ENCODE results near the gene KCND2. TPM values are rescaled to one million over a fixed set of nuclear protein-coding genes. Genes with fewer than 3 reads are reported as not detected.

Gene KCND2
- total RNA-seq, 1 experiment from 2014 or later, result 0.33 TPM

- Histone ChIP-seq H3K4me1 (ENCODE audit: insufficient read depth, low read length) (no peaks in the 10 kb centered on the region), H3K9ac (ENCODE audit: low read length) (no peak overlapping the region), H4K20me1 (ENCODE audit: low read length) (no peaks in the 10 kb centered on the region), H3K27me3 (ENCODE audit: low read length) (no peaks in the 10 kb centered on the region), H3K9me2 (replicated peaks; ENCODE audit: low read length) (no peaks in the 10 kb centered on the region), H3K4me2 (ENCODE audit: low read length) (no peak overlapping the region), H3K36me3 (ENCODE audit: low read depth, low read length) (no peaks in the 10 kb centered on the region), H3K79me2 (ENCODE audit: low read length) (no peaks in the 10 kb centered on the region), H3K9me3 (ENCODE audit: low read length) (no peaks in the 10 kb centered on the region), H2AFZ (ENCODE audit: low read length) (no peak overlapping the region), H3K27ac (ENCODE audit: low read length) (no peak overlapping the region), H3F3A (ENCODE audit: low read length, unreplicated experiment) (no peaks in the 10 kb centered on the region), H3K4me3 (ENCODE audit: low read length) (no peak overlapping the region)
- intact Hi-C loops (cut with micrococcal nuclease), result no loop called here
- no peak for DNase-seq
- peak; percentile 45 for ATAC-seq
- ChIA-PET POLR2A (ENCODE audit: unreplicated experiment) (no interaction called here), CTCF (no interaction called here)
- BruUV-seq (replicated peaks), result no TSS peak
- TF ChIP-seq CTCF (conservative IDR thresholded peaks at IDR 0.05; ENCODE audit: low read depth, low read length) (no peak), EZH2 (IDR thresholded peaks at IDR 0.05; ENCODE audit: low read length, unreplicated experiment) (no peak), EZH2phosphoT487 (IDR thresholded peaks at IDR 0.05; ENCODE audit: borderline replicate concordance, low read length) (no peak)
Measured at GRCh38 chr7:120373174-120373573, 100.2 kb downstream of the KCND2 start.

- Histone ChIP-seq H4K20me1 (ENCODE audit: low read length) (no peaks in the 10 kb centered on the region), H3K4me1 (ENCODE audit: insufficient read depth, low read length) (no peaks in the 10 kb centered on the region), H3K79me2 (ENCODE audit: low read length) (no peaks in the 10 kb centered on the region), H3K4me2 (ENCODE audit: low read length) (no peak overlapping the region), H3K9me2 (replicated peaks; ENCODE audit: low read length) (0 out of 2 replicates have a peak, but pooled peaks cover 3% of the 10 kb centered on the region), H3K9ac (ENCODE audit: low read length) (no peak overlapping the region), H3K27me3 (ENCODE audit: low read length) (no peaks in the 10 kb centered on the region), H2AFZ (ENCODE audit: low read length) (no peak overlapping the region), H3F3A (ENCODE audit: low read length, unreplicated experiment) (no peaks in the 10 kb centered on the region), H3K27ac (ENCODE audit: low read length) (no peak overlapping the region), H3K36me3 (ENCODE audit: low read depth, low read length) (no peaks in the 10 kb centered on the region), H3K9me3 (ENCODE audit: low read length) (no peaks in the 10 kb centered on the region), H3K4me3 (ENCODE audit: low read length) (no peak overlapping the region)
- intact Hi-C loops (cut with micrococcal nuclease), result no loop called here
- ChIA-PET CTCF (no interaction called here), POLR2A (ENCODE audit: unreplicated experiment) (no interaction called here)
- ATAC-seq (no peak), DNase-seq (no peak)
- BruUV-seq (replicated peaks), result no TSS peak
- TF ChIP-seq CTCF (conservative IDR thresholded peaks at IDR 0.05; ENCODE audit: low read depth, low read length) (no peak), EZH2phosphoT487 (IDR thresholded peaks at IDR 0.05; ENCODE audit: borderline replicate concordance, low read length) (no peak), EZH2 (IDR thresholded peaks at IDR 0.05; ENCODE audit: low read length, unreplicated experiment) (no peak)
Measured at GRCh38 chr7:120394595-120394994, 121.6 kb downstream of the KCND2 start.

- H3K36me3 ChIP-seq (ENCODE audit: low read depth, low read length), result no peaks in the 10 kb centered on the region
- no peak overlapping the region for H3K4me2 ChIP-seq (ENCODE audit: low read length)
- no peaks in the 10 kb centered on the region for H3K79me2 ChIP-seq (ENCODE audit: low read length)
- intact Hi-C loops (cut with micrococcal nuclease), result no loop called here
- H4K20me1 ChIP-seq (ENCODE audit: low read length), result no peaks in the 10 kb centered on the region
- no peaks in the 10 kb centered on the region for H3K9me3 ChIP-seq (ENCODE audit: low read length)
- no TSS peak for BruUV-seq (replicated peaks)
- H3K27ac ChIP-seq (ENCODE audit: low read length), result no peak overlapping the region
- ATAC-seq, result no peak
- no peaks in the 10 kb centered on the region for H3K27me3 ChIP-seq (ENCODE audit: low read length)
- H3K9me2 ChIP-seq (replicated peaks; ENCODE audit: low read length), result 0 out of 2 replicates have a peak, but pooled peaks cover 3% of the 10 kb centered on the region
- no peak overlapping the region for H3K4me3 ChIP-seq (ENCODE audit: low read length)
- no peak for DNase-seq
- no peaks in the 10 kb centered on the region for H3K4me1 ChIP-seq (ENCODE audit: insufficient read depth, low read length)
- CTCF ChIA-PET, result no interaction called here
- TF ChIP-seq EZH2 (IDR thresholded peaks at IDR 0.05; ENCODE audit: low read length, unreplicated experiment) (no peak), EZH2phosphoT487 (IDR thresholded peaks at IDR 0.05; ENCODE audit: borderline replicate concordance, low read length) (no peak), CTCF (conservative IDR thresholded peaks at IDR 0.05; ENCODE audit: low read depth, low read length) (no peak)
- POLR2A ChIA-PET (ENCODE audit: unreplicated experiment), result no interaction called here
- no peaks in the 10 kb centered on the region for H3F3A ChIP-seq (ENCODE audit: low read length, unreplicated experiment)
- no peak overlapping the region for H3K9ac ChIP-seq (ENCODE audit: low read length)
- H2AFZ ChIP-seq (ENCODE audit: low read length), result no peak overlapping the region
Measured at GRCh38 chr7:120395526-120396019, 122.6 kb downstream of the KCND2 start.

Measured in PC-3 (cell line).